ENCODE results near the gene FBXW12.
"Not testable (repeated sequence)": the region's sequence is repeated elsewhere in the genome, so short reads cannot be mapped to it uniquely, and the experiment has no call there.

The FBXW12 gene

GRCh38 chr3:48372862-48373435, 930 bp downstream of the FBXW12 start:
- no peak for DNase-seq

GRCh38 chr3:48387634-48388033, 15.6 kb downstream of the FBXW12 start:
- no peak for DNase-seq

- DNase-seq, result no peak
Observed at GRCh38 chr3:48388966-48389365, 16.9 kb downstream of the FBXW12 start.

GRCh38 chr3:48394391-48394790, 22.4 kb downstream of the FBXW12 start:
- no peak for DNase-seq

DNA sequence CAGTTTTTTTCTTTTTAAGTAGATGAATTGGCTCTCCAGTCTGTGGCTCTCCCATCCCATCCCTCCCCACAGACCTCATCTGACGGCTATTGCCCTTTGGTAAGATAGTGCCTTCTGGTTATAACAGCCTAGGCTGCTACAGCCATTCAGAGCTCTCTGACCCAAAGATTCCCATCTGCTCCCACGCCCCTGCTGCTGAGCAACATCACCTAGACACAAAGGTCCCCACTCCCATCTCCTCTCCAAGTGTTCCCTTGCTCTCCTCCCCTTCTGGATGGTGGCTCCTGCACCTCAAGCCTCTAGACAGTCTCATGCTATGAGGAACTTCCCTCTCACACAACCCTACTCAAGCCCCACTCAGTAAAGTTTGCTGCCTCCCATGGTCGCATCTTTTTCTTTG, 23.7 kb downstream of the FBXW12 start:
- DNase-seq, result no peak

DNA sequence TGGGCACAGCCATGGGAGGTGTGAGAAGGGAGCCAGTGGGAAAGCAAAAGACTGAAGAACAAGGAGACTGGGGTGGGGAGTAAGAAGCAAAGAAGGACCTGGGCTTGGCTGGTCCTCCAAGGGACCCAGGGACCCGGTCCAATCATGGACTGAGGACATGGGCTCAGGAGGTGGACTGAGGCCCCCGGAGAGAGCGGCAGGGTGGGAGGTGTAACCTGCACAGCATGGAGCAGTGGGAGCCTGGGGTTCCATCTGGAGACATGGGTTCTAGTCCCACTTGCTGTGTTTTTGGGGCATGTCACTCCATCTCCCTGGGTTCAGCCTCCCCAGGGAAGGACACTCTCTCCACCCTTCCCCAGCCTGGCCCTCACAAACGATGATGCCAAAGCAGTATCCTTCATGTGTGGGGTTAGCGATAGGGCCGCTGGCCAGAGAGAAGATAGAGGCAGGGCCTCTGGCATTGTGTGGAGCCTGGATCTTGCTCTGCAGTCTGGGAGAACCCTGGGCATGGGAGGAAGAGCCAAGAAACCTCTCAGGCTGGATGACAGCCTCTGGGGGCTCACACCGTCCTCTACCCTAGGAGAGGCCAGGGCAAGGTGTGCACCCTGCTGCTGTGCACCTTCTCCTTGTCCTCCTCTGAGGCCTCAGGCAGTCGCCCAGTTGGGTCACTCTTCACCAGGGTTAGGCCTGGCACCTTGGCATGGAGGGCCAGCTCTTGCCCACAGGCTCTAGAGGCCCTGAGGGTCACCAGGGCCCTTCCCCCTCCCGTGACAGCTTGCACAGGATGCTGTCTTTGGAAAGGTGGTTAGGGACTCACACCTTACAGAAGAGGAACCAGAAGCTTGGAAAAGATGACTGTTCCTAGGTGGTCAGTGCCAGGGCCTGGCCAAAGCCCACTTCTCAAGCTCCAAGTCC, 26.0 kb downstream of the FBXW12 start:
- no peak for DNase-seq

DNA sequence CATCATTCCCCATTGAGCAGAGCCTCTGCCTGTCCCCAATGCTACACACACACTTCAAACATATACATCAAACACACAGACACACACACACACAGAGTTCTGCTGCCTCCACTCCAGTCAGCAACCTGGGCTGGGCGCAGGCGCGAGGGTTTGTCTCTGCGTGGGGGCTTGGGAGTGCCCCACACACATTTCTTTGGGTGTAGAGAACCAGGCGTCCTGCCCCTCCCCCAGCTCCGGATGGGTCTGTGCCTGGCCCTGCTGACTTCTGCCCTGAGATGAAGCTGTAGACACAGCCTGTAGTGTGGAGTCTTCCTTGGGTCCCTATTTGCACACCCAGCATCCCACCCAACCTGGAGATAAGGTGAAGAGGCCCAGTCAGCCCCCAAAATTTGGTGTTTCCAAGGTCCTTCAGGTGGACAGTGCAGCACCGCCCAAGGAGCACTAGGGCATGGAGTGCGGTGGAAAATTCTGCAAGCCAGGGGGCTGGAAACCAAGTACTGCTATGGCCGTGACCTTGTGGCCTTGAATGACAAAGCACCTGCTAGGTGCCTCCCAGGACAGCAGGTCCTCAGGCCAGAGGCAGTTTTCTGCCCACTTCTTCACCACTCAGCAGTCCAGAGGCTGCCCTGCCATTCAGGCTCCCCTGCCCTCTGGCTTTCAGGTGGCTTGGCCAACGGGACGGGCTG, 26.8 kb downstream of the FBXW12 start:
- no peak for DNase-seq

DNA sequence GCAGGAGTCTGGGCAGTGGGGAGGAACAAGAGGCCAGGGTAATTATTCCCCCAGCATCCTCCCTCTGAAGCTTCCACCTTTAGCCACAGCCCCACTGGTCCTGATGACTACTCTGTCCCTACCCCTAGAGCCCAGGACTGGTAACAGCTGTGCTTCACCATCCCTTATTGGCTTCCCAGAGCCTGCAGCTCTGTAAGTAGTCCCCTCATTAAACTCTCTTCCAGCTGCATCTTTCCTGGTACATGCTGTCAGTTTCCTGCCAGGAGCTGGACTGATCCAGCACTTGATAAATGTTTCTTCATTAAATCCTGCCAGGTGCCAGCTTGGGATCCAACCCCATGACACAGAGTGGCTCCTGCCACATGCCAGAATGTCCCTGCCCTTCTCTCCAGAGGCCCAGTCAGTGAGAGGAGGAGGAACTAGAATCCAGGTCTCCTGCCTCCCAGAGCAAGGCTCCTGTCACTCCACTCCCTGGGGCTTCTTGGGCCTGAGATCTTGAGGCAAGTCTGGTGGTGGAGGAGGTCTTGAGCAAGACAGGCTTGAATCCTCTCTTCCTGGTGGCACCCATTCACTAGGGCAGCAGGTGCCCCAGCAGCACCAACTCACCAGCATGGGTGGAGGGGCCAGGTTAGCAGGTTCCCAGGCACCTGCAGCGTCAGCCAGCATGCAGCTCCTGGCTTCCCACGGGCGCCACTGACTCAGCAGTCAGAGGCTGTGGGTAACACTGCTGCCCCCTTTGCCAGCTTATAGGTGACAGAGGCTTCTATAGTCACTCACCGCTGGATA, 27.6 kb downstream of the FBXW12 start:
- DNase-seq, result no peak

- DNase-seq, result no peak
Observed at GRCh38 chr3:48400824-48401433, 28.9 kb downstream of the FBXW12 start.

DNA sequence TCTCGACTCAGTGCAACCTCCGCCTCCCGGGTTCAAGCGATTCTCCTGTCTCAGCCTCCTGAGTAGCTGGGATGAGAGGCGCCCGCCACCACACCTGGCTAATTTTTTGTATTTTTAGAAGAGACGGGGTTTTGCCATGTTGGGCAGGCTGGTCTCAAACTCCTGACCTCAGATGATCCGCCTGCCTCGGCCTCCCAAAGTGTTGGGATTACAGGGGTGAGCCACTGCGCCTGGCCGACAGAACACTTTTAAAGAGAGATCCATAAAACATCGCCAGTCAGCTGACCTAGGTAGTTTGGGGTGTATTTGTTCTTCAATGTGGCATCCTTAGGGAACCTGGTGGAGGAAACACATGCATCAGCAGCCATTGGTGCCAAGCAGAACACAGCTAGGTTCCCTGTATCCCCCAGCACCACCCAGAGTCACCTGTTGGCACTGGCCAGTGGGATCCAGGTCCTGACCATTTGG, 29.4 kb downstream of the FBXW12 start:
- not testable (repeated sequence) for DNase-seq

DNA sequence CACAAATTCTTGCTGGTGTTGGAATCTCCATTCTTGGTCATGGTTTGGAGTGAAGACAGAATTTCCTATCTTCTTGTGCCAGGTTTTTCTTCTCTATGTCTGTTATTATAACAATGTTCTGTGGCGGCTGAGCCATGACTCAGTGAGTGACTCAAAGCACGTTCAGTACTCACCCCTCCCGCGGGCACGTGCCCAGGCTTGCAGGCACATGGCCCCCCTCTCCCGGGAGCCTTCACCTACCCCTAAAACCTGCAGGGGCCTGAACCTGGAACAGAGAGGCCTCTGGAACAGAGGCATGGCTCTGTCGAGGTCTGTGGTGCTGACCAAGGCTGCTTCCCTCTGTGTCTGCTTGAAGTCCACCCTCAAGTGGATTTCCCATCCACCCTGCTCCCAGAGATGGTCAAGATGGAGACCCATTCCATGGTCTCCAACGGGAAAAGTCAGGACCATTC, 30.3 kb downstream of the FBXW12 start:
- no peak for DNase-seq

- no peak for DNase-seq
Observed at GRCh38 chr3:48402907-48403306, 30.9 kb downstream of the FBXW12 start.

DNA sequence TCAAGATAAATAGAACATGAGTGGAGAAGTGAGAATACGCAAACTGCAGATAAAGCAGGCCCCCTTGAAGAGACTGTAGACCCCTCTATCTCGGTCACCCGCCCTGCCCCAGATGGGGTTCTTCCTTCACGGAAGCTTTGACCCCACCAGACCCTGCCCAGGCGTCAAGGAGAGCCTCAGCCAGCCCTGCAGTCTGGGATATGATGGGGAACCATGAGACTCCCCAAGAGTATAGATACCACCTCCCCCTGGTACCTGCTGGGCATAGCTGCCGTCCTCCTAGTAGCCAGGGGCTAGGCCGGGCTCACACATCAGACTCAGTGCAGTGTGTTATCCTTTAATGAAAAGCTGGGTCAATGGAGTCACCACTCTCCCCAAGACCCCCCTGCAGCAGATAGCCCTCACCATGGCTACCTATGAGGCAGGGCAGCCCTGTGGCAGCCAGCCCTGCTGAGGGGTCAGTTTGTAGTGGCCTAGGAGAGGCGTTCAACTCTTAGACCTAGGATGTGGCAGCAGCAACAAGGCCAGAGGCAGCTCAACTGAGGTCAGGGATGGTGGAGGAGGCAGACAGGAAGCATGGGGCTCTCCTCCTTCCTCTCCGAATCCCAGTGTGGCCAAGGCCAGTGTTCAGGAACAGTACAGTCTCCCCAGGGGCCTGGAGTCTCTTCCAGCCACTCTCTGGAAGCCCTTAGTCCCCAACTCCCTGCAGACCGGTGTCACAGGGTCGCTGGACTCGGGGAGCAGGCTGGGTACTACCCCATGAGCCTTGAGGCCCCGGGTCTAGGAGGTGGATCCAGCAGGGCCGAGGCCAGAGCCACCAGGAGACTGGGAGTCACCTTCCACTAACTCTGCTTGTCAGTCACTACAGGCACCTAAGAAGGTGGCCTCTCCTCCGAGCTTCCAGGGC, 31.8 kb downstream of the FBXW12 start:
- DNase-seq, result no peak

GRCh38 chr3:48404440-48405342, 32.7 kb downstream of the FBXW12 start:
- DNase-seq, result no peak

DNA sequence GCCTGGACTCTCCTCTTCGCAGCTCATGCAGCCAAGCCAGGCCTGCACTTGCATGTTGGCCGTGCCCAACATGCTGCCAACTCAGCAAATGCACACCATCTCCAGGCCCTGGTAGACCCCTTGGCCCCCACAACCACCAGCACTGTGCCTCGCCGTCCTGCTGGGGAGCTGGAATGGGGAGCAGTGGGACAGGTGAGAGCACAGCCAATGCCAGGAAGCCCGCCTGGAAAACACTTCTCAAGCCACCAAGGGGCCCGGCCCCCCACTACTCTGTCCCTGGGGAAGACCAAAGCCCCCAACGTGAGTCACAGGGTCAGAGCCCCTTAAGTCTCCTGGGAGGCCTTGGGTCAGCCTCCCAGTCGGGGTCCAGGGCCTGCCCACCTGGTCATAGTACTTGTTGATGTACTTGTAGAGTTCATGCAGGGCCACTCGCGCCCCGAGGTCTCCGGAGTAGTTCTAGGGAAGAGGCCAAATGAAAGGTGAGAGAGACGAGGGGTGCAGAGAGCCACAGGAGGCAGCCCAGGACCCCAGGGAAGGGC, 33.4 kb downstream of the FBXW12 start:
- DNase-seq, result no peak

- no peak for DNase-seq
Observed at GRCh38 chr3:48405971-48406370, 34.0 kb downstream of the FBXW12 start.

DNA sequence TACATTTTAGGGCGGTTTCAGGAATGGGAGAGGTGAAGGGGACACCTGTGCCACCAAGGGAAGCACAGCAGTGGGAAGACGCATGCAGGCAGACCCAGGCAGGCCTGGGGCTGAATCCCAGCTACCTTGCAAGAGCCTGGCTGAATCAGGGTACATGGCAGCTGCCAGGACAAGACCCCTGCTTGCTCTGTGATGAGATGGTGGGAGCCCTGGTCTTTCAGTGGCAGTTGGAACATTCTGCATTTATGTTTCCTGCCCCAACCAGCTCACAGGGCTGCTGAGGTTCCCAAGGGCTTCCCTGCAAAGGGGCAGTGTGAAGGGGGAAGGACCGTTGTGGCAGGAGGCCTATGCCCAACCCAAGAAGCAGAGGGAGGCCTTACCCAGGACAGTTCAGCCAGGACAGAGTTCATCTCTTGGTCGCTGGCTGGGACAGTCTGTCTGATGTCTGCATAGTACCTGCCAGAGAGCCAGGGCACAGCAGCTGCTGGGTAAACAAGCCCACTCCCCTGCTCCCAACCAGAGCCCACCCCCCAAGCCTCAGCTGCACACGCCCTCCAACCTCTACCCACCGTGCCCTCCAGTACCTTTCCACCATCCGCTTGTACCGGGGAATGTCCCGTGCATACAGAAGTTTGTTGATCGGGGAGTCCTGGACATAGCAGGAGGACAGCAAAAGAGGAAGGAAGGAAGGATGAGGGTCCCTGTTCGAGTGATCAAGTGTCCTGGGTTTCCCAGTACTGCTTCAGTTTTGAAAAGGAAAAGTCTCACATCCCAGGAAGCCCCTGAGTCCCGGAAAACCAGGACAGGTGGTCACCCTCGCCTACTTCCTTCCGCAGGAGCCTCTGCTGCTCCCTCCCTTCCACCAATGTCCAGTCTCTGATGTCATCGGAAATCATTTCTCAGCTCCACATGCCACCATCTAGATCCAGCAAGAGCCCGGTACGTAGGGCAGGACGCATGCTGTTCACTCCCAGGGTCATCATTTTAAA, 34.7 kb downstream of the FBXW12 start:
- DNase-seq, result no peak

DNA sequence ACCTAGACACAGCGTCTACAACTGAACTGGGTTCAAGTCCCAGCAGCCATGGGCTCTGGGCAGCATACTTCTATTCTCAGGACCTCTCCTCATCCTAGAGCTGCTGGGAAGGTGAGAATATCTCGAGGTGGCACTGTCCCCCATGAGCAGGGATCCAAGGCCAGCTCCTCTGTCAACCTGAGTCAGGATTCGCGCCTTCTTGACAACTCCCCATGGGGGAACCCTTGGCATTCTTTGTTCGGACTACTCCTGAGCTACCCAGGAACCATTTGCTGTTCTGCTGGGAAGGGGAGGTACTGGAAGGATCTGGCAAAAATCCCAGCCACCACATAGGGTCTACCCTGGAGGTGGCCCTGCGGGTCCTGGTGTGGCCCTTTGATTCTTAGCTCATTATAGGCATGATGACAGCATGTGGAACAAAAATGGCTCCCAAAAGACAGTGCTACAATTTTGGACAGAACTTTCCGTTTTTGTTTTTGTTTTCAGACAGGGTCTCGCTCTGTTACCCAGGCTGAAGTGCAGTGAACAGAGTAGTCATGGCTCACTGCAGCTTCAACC, 35.6 kb downstream of the FBXW12 start:
- DNase-seq, result no peak

Measured in NCI-H1048 (cell line).